Measurements from ENCODE around the gene PRELID3B.
"Not testable (repeated sequence)": the region's sequence is repeated elsewhere in the genome, so short reads cannot be mapped to it uniquely, and the experiment has no call there.

Gene PRELID3B

DNA sequence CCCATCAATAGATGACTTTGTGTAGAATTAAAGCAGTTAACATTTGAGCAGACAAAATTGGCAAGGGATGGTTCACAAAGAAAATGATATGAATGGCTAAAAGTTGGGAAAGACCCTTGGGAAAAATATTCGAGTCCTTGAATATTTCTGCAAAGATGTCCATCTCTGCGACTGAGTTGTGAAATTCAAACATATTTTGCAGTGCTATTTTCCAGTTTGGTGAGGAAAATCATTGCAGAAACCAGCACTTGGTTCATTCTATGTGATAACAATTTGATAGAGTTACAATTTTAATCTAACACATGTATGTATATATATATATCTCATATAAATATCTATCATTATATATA is 6.1 kb upstream of the PRELID3B start:
- DNase-seq (ENCODE audit: low read depth), result no peak

GRCh38 chr20:59047938-59048680 is 5.5 kb upstream of the PRELID3B start:
- no peak for DNase-seq (ENCODE audit: low read depth)

DNA sequence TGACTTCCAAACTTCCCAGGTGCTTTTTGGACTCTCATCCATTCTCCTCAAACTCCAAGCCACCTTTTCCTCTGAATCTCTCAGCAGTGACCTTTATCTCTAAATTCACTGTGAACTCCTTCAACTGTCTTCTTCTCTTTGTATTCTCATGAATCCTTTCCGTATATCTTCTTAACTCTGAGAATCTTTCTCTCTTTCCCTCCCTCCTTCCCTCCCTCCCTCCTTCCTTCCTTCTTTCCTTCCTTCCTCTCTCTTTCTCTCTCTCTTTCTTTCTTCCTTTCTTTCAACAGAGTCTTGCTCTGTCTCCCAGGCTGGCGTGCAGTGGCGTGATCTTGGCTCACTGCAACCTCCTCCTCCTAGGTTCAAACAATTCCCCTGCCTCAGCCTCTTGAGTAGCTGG is 4.3 kb upstream of the PRELID3B start:
- no peak for DNase-seq (ENCODE audit: low read depth)

DNA sequence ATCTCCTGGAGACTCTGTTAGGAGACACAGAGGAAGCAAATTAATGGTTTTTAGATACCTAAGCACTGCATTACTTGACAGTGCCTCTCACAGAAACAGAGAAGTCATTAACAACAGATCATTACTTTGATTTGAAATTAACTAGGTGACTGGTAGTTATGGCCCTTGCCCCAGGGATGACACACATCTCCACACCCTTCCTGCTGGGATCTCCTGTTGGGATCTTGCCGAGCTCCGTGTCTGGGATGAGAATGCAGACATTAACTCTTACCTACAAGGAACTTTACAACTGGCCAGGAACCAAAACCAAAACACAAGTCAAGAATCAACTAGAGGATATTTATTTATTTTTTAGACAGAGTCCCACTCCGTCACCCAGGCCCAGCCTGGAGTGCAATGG is 2.2 kb upstream of the PRELID3B start:
- DNase-seq (ENCODE audit: low read depth), result no peak

- no peak for DNase-seq (ENCODE audit: low read depth)
These were observed 1.7 kb upstream of the PRELID3B start for GRCh38 chr20:59044295-59044694.

- DNase-seq (ENCODE audit: low read depth), result no peak
These were observed 1.1 kb upstream of the PRELID3B start for GRCh38 chr20:59043698-59044097.

GRCh38 chr20:59042796-59043631 is 428 bp upstream of the PRELID3B start:
- peak; percentile 71 for DNase-seq (ENCODE audit: low read depth)

DNA sequence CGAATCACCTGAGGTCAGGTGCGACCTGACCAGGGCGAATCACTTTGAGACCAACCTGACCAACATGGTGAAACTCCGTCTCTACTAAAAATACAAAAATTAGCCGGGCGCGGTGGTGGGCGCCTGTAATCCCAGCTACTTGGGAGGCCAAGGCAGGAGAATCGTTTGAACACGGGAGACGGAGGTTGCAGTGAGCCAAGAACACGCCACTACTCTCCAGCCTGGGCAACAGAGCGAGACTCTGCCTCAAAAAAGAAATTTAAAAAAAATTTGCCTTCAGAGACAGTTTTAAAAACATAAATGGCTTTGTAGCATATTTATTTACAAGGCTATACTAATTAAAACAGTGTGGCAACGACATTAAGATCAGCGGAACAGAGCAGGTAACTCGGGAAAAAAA is 1.1 kb downstream of the PRELID3B start:
- DNase-seq (ENCODE audit: low read depth), result not testable (repeated sequence)

DNA sequence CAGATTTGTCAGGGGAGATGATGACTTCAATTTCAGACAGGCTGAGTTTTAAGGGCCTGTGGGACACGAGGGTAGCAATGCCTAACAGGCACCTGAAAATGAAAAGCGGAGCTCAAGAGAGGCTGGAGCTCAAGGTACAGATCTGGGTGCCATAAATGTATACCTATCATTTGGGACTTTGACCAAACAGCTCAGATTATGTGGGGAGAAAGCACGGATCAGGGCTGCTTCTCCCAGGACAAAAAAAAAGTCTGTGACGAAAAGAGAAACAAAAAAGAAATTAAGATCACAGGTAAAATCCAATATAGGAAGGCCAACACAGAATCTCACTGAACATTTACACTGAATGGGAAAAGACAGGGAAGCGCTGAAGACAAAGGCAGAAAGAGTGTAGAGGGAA is 1.9 kb downstream of the PRELID3B start:
- no peak for DNase-seq (ENCODE audit: low read depth)

DNA sequence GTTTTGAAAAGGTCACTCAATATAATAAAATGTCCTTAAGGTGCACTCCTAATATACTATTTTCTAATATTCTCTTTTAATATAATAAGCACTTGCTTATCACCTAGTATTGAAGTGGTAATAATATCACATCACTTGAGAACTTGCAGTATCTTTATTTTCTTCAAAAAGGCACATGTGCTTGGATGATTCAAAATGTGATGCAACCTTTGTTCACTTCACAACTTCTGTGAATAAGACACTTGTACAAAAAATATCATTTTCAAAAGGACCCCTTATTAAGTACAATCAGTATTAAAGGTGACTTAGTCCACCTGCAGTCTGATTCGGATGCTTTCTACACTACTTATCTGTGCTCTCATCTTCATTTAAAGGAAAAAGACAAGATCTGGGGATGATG is 3.4 kb downstream of the PRELID3B start:
- no peak for DNase-seq (ENCODE audit: low read depth)

GRCh38 chr20:59037386-59037785 is 5.2 kb downstream of the PRELID3B start:
- no peak for DNase-seq (ENCODE audit: low read depth)

DNA sequence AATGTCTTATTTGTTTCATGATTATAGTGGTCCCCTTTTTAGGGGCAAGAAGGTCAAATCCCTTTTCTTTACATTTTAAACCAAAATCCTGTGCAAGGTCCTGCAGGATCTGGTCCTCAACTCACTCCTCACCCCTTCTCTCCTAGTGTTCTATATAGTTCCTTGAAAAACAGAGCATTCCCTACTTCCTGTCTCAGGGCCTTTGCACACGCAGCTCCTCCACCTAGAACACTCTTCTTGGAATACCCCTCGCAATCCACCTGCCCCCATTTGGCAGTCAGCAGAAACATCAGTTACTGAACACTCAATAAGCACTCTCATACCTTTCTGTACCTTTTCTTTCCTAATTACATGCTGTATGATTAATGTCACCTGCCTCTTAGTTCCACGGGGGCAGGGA is 7.2 kb downstream of the PRELID3B start:
- DNase-seq (ENCODE audit: low read depth), result no peak

GRCh38 chr20:59033616-59034165 is 8.9 kb downstream of the PRELID3B start:
- DNase-seq (ENCODE audit: low read depth), result no peak

- no peak for DNase-seq (ENCODE audit: low read depth)
These were observed 9.5 kb downstream of the PRELID3B start for GRCh38 chr20:59033093-59033492.

DNA sequence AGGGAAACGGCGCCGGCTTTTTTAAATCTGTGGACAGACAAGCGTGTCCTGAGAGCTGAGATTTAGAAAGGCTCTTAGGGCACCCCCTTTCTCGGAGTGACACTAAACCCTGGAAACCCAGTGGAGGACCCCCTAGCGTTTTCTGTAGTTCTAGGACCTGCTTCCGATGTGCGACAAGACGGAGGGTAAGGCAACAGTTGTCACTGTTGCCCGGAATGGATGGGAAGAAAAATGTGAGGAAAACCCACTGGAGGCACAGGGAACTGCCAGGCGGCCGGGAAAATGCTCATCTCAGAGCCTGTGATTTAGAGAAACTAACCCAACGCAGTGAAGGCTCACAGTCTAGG is 9.9 kb downstream of the PRELID3B start:
- no peak for DNase-seq (ENCODE audit: low read depth)

- DNase-seq (ENCODE audit: low read depth), result peak; percentile 80
These were observed 10.4 kb downstream of the PRELID3B start, which contains the start of gene ATP5F1E for GRCh38 chr20:59032023-59032712. ATP5F1E (minus strand) TSS chr20:59032335; CDS start chr20:59032251, 84 bp downstream.

DNA sequence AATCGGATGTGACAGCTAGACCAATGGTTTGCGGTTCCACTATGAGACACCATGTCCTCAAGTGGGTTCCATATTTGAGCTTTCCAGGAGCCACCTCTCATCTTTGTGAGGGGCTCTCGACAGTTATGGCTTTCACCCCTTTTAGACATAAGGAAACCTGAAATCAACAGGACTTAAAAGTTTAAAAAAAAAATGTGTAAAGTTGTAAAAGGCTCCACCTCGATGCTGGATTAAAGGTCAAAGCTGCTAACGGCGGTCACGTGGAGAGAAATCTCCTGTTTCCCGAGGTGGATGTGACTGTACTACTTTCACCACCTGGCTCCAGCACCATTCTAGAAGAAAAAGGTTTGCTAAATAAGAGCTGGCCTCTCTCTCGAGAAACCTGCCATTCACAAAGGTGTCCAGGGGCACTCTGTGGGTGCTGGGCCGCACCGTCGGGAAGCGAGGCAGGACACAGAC is 11.0 kb downstream of the PRELID3B start:
- no peak for DNase-seq (ENCODE audit: low read depth)

- DNase-seq (ENCODE audit: low read depth), result no peak
These were observed 11.5 kb downstream of the PRELID3B start for GRCh38 chr20:59030911-59031563.

DNA sequence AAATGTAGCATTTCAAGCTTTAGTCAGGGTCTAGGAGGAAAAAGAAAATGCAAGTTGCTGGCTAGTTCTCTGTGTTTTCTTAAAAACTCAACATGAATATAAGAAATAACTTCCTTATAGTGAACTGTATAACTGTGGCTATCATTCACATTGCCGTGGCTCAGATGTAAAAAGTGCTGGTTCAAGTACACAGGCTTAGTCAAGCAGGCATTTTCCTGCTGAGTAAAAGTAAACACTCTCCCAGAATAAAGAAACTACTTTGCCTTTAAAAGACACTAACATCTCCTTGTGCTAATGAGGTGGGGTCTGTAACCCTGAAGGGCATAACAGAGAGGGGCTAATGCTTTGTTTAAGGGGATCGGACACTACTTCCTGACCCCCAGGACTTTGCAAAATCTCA is 13.8 kb downstream of the PRELID3B start:
- DNase-seq (ENCODE audit: low read depth), result no peak

- no peak for DNase-seq (ENCODE audit: low read depth)
These were observed 14.8 kb downstream of the PRELID3B start for GRCh38 chr20:59027741-59028320.

GRCh38 chr20:59026904-59027740 is 15.5 kb downstream of the PRELID3B start:
- no peak for DNase-seq (ENCODE audit: low read depth)
